H1 (cell line): ENCODE measurements around the gene SESN3. TPM values are rescaled to one million over a fixed set of nuclear protein-coding genes. Genes with fewer than 3 reads are reported as not detected.
A peak's percentile ranks its signal among the peaks of the same experiment; 100 is the strongest.

Experiments
- ASH2L ChIP-seq: fragments of 200-600, 300-600 bp; sonication (generic); IDR thresholded peaks from one replicate; pipeline ENCODE4 v1.7.1; 2017; ENCODE audit warnings: low read length
- BACH1 ChIP-seq: IDR thresholded peaks from 2 replicates; pipeline ENCODE4 v1.6.1; 2012; ENCODE audit warnings: low read length, improper control_type of control experiment
- CBX8 ChIP-seq: fragments of 300-800, 300-1000 bp; sonication (generic); IDR thresholded peaks from 2 replicates; pipeline ENCODE4 v1.7.1; 2016; ENCODE audit warnings: low read depth, low read length, borderline replicate concordance
- EP300 ChIP-seq, 2 experiments: IDR thresholded peaks; 1 replicate in 1 of 2; 2 replicates in 1 of 2; pipeline ENCODE4 v1.6.1; 2011 to 2012; ENCODE audit warnings: low read depth in 2 of 2, low read length in 2 of 2, mild to moderate bottlenecking in 2 of 2, borderline replicate concordance in 1 of 2, inconsistent platforms in 1 of 2, moderate library complexity in 1 of 2
- FOSL1 ChIP-seq: IDR thresholded peaks from 2 replicates; pipeline ENCODE4 v1.6.1; 2011; ENCODE audit warnings: mild to moderate bottlenecking, low read depth, low read length, moderate library complexity; ENCODE audit not compliant: insufficient read depth
- GTF2F1 ChIP-seq: IDR thresholded peaks from 2 replicates; pipeline ENCODE4 v1.6.1; 2012; ENCODE audit warnings: low read depth, low read length, improper control_type of control experiment, borderline replicate concordance
- HDAC2 ChIP-seq, 2 experiments: fragments of 300-600 bp in 1 of 2; sonication (generic) in 1 of 2; IDR thresholded peaks; 2 replicates each; pipeline ENCODE4 v1.6.1; 2011 to 2012; ENCODE audit warnings: low read depth in 2 of 2, low read length in 2 of 2, mild to moderate bottlenecking in 2 of 2, moderate library complexity in 2 of 2, borderline replicate concordance in 1 of 2, inconsistent platforms in 1 of 2
- HDAC6 ChIP-seq: IDR thresholded peaks from one replicate; pipeline ENCODE4 v1.7.1; 2012; ENCODE audit warnings: low read depth, mild to moderate bottlenecking, inconsistent platforms, low read length, moderate library complexity
- JUN ChIP-seq: IDR thresholded peaks from 2 replicates; pipeline ENCODE4 v1.6.1; 2011; ENCODE audit warnings: low read depth, mild to moderate bottlenecking, improper control_type of control experiment, low read length
- KDM5A ChIP-seq: fragments of 200-600 bp; IDR thresholded peaks from 2 replicates; pipeline ENCODE4 v1.7.1; 2012; ENCODE audit warnings: mild to moderate bottlenecking, low read length, inconsistent platforms, mixed read lengths
- NANOG ChIP-seq: IDR thresholded peaks from 2 replicates; pipeline ENCODE4 v1.6.1; 2011; ENCODE audit warnings: low read length, low read depth, mild to moderate bottlenecking, inconsistent platforms; ENCODE audit not compliant: insufficient read depth, poor library complexity, severe bottlenecking
- PHF8 ChIP-seq: fragments of 200-600 bp; sonication (generic); conservative IDR thresholded peaks from 2 replicates; pipeline ENCODE4 v1.7.1; 2012; ENCODE audit warnings: low read depth, mild to moderate bottlenecking, inconsistent platforms, low read length, moderate library complexity
- POU5F1 ChIP-seq: IDR thresholded peaks from 2 replicates; pipeline ENCODE4 v1.6.1; 2011; ENCODE audit warnings: low read depth, mild to moderate bottlenecking, low read length, moderate library complexity
- RAD21 ChIP-seq, 2 experiments: IDR thresholded peaks in 1 of 2; conservative IDR thresholded peaks in 1 of 2; 2 replicates each; pipeline ENCODE4 v1.6.1; 2011; ENCODE audit warnings: low read depth in 2 of 2, low read length in 2 of 2, improper control_type of control experiment in 1 of 2, inconsistent platforms in 1 of 2, mild to moderate bottlenecking in 1 of 2, moderate library complexity in 1 of 2
- RBBP5 ChIP-seq: IDR thresholded peaks from 2 replicates; pipeline ENCODE4 v1.7.1; 2012; ENCODE audit warnings: low read depth, mild to moderate bottlenecking, inconsistent platforms, low read length, moderate library complexity, borderline replicate concordance
- RFX5 ChIP-seq: IDR thresholded peaks from 2 replicates; pipeline ENCODE4 v1.6.1; 2011; ENCODE audit warnings: low read depth, low read length, improper control_type of control experiment, borderline replicate concordance
- SP1 ChIP-seq: IDR thresholded peaks from 2 replicates; pipeline ENCODE4 v1.6.1; 2011; ENCODE audit warnings: low read depth, low read length
- SRF ChIP-seq: IDR thresholded peaks from 2 replicates; pipeline ENCODE4 v1.6.1; 2011; ENCODE audit warnings: mild to moderate bottlenecking, low read depth, low read length, moderate library complexity
- TAF1 ChIP-seq: IDR thresholded peaks from 2 replicates; pipeline ENCODE4 v1.6.1; 2011; ENCODE audit warnings: mild to moderate bottlenecking, low read depth, low read length
- polyA plus RNA-seq, 7 experiments: library from polyadenylated mRNA; depleted of rRNA in 3 of 7; stranded (reverse) in 5 of 7; unstranded in 2 of 7; fragments of >200 nt in 5 of 7; fragments of 200-250 nt in 2 of 7; gene quantifications; 1 replicate in 5 of 7; 2 replicates in 1 of 7; 4 replicates in 1 of 7; pipeline versions ENCODE4 v1.2.1 to v1.2.3, GENCODE V29; 2011 to 2013; ENCODE audit warnings: missing spikeins in 2 of 7, mixed read lengths in 2 of 7
- total RNA-seq: library from RNA; stranded (reverse); fragmentation: NEBNext Ultra II Directional; extraction: Animal tissue kit (Norgen Biotek cat#: 25700); gene quantifications from 2 replicates; pipeline ENCODE4 v1.2.1, GENCODE V29; 2021
- TF ChIP-seq, protein P1 (sequence below): IDR thresholded peaks from 2 replicates; pipeline ENCODE4 v1.6.1; 2012; ENCODE audit warnings: low read length, inconsistent platforms

Gene SESN3
- total and polyA plus RNA-seq, 2 of the 8 experiments (the other 6 are each of a cell fraction or from before 2014, with no cell fraction given) = 10.2 to 31.1 TPM

- no peak for TF ChIP-seq SP1
- no peak for TF ChIP-seq BACH1
- TF ChIP-seq HDAC6 = no peak
- TF ChIP-seq FOSL1 = no peak
- TF ChIP-seq HDAC2 (IDR thresholded peaks at IDR 0.05; ENCODE audit: borderline replicate concordance in 1 of 2, low read depth in 2 of 2, low read length in 2 of 2) = no peak
- TF ChIP-seq TAF1 = peak; percentile 57; the same call in 1 of the 2 replicates
- TF ChIP-seq PHF8 = no peak
- TF ChIP-seq CBX8 = no peak
- TF ChIP-seq, protein P1, sequence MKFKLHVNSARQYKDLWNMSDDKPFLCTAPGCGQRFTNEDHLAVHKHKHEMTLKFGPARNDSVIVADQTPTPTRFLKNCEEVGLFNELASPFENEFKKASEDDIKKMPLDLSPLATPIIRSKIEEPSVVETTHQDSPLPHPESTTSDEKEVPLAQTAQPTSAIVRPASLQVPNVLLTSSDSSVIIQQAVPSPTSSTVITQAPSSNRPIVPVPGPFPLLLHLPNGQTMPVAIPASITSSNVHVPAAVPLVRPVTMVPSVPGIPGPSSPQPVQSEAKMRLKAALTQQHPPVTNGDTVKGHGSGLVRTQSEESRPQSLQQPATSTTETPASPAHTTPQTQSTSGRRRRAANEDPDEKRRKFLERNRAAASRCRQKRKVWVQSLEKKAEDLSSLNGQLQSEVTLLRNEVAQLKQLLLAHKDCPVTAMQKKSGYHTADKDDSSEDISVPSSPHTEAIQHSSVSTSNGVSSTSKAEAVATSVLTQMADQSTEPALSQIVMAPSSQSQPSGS = no peak
- TF ChIP-seq ASH2L = peak; percentile 74
- no peak for TF ChIP-seq EP300 (IDR thresholded peaks at IDR 0.05; ENCODE audit: borderline replicate concordance in 1 of 2, low read depth in 2 of 2, low read length in 2 of 2)
- no peak for TF ChIP-seq RFX5
- TF ChIP-seq RAD21 (IDR thresholded peaks at IDR 0.05 in 1 of 2, conservative IDR thresholded peaks at IDR 0.05 in 1 of 2; ENCODE audit: low read depth in 2 of 2, low read length in 2 of 2) = 0 out of 4 replicates have a peak, but pooled peaks of 1 of the 2 experiments have one; percentile 1
- TF ChIP-seq POU5F1 = no peak
- no peak for TF ChIP-seq JUN
- TF ChIP-seq KDM5A = no peak
- TF ChIP-seq SRF = no peak
- TF ChIP-seq GTF2F1 = no peak
- peak; percentile 79; the same call in 1 of the 2 replicates for TF ChIP-seq RBBP5
- TF ChIP-seq NANOG = no peak
Observed at GRCh38 chr11:95231881-95232605, 1.0 kb upstream of the SESN3 start (continued).
